NCI-H2029 (cell line): ENCODE data around the gene SLC34A3.
"Not testable (repeated sequence)": the region's sequence is repeated elsewhere in the genome, so short reads cannot be mapped to it uniquely, and the experiment has no call there.

Experiments
- DNase-seq: peaks from one replicate; lab custom pipeline; 2025; lab: John Stamatoyannopoulos, UW

SLC34A3 gene

DNA sequence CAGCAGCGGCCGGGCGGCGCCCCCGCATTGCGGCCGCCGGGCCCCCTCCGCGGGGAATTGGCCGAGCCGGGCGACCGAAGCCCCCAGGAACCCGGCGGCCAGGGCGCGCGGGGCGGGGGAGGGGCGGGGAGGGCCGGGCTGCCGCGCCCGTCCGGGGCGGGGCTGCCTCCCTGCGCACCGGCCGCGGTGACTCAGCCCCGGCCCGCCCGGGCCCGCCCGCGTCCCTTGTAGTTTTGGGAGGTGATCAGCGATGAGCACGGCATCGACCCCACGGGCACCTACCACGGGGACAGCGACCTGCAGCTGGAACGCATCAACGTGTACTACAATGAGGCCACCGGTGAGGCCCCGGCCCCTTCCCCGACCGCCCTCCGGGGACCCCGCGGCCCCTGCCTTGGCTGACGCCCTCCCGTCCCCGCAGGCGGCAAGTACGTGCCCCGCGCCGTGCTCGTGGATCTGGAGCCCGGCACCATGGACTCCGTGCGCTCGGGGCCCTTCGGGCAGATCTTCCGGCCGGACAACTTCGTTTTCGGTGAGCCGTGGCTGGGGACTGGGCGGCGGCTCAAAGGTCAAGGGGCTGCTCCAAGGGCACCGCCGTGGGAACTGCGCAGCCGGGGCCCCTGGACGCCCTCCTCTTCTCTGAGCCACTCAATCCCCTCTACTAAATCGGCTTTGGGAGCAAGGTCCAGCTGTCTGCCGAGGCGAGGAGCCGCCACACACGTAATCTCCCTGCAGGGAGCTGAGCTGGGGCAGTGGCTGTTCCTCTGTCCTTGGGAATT lies 11.0 kb downstream of the SLC34A3 start:
- DNase-seq: no peak

DNA sequence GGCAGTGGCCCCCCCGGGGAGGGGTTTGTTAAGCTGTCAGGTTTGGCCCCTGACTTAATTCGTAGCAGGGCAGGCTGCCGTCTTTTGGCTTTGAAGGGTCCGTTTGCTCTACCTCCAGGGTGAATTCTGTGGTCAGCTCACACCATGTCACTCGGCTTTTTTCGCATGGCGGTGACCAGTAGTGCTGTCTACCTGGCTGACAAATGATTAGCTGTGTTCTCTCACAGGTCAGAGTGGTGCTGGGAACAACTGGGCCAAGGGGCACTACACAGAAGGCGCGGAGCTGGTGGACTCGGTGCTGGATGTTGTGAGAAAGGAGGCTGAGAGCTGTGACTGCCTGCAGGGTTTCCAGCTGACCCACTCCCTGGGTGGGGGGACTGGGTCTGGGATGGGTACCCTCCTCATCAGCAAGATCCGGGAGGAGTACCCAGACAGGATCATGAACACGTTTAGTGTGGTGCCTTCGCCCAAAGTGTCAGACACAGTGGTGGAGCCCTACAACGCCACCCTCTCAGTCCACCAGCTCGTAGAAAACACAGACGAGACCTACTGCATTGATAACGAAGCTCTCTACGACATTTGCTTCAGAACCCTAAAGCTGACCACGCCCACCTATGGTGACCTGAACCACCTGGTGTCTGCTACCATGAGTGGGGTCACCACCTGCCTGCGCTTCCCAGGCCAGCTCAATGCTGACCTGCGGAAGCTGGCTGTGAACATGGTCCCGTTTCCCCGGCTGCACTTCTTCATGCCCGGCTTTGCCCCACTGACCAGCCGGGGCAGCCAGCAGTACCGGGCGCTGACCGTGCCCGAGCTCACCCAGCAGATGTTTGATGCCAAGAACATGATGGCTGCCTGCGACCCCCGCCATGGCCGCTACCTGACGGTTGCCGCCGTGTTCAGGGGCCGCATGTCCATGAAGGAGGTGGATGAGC lies 11.8 kb downstream of the SLC34A3 start:
- DNase-seq: no peak

DNA sequence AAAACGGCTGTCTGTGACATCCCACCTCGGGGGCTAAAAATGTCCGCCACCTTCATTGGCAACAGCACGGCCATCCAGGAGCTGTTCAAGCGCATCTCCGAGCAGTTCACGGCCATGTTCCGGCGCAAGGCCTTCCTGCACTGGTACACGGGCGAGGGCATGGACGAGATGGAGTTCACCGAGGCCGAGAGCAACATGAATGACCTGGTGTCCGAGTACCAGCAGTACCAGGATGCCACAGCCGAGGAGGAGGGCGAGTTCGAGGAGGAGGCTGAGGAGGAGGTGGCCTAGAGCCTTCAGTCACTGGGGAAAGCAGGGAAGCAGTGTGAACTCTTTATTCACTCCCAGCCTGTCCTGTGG lies 12.5 kb downstream of the SLC34A3 start:
- not testable (repeated sequence) for DNase-seq

DNA sequence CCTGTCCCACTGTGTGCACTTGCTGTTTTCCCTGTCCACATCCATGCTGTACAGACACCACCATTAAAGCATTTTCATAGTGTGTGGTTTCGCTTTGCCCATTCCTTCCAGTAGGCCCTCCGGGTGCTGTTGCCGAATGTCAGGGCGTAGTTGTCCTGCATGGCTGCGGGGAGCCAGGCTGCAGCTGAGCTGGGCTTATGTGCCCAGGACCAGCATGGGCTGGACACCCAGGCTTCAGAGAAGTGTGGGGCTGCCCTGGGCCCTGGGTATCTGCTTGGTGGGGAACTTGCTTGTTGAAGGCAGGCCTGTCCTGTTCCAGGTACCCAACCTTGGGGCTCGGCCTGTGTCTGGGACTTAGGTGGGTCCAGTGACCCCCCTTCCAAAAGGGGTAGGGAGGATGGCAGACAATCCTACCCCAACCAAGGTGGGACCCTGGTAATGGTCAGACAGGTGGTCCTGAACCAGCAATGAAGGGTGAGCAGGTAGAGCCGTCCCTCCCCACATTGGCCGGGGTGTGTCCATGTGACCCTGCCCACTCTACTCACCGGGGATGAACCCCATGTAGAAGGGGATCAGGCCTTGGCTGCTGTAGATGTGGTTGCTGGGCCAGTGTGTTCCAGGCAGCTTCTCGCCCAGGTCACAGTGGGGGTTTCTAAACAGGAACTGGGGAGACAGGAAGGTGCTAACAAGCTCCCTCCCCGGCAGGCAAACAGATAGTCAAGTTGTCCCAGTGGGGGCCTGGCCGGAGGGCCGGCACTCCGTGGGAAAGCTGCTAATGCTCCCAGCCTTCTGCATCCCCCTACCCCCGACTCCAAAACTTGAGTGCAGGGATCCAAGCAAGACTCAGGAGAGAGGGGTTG lies 13.2 kb downstream of the SLC34A3 start:
- no peak for DNase-seq

DNA sequence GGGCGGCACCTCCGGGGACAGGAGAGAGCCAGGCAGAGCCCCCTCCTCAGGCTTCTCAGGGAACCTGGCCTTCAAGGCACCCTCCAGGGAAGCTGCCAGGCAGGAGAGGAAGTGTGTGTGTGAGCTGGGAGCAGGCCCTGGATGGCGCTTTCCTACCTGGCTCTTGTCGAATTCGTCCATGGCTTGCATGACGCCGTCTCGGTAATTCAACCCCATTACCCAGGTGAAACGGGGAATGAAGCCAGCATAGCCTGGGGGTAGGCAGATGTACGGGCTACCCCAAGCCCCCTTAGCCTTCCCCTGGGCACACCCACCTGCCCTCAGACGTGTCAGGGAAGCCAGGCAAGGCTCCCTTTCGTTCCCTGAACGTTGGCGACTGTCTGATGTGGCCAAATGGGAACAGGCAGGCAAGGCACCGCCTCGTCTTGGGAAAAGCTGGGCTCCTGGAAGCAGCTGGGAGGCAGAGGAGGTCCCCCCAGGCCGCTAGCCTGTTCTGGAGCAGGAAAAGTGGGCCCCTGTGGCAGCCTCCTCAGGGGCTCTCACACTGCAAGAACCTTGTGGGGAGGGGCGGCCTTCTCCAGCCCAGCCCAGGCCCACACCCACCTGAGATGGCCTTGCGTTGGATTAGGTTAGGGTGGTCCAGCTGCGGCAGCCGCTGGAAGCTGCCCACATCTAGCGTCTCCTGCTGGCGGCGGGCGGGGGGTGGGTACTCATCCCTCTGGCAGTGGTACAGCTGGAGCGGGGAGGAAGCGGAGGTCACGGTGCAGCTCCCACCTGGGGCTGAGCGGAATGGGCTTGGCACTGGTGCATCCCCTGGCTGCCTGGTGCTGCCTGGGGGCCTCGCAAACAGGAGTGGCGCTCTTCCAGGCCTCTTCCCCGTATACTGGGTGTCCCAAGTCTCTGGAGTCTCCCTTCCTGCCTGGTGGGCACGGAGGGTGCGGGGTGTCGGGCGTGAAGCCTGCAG lies 14.1 kb downstream of the SLC34A3 start:
- no peak for DNase-seq

DNA sequence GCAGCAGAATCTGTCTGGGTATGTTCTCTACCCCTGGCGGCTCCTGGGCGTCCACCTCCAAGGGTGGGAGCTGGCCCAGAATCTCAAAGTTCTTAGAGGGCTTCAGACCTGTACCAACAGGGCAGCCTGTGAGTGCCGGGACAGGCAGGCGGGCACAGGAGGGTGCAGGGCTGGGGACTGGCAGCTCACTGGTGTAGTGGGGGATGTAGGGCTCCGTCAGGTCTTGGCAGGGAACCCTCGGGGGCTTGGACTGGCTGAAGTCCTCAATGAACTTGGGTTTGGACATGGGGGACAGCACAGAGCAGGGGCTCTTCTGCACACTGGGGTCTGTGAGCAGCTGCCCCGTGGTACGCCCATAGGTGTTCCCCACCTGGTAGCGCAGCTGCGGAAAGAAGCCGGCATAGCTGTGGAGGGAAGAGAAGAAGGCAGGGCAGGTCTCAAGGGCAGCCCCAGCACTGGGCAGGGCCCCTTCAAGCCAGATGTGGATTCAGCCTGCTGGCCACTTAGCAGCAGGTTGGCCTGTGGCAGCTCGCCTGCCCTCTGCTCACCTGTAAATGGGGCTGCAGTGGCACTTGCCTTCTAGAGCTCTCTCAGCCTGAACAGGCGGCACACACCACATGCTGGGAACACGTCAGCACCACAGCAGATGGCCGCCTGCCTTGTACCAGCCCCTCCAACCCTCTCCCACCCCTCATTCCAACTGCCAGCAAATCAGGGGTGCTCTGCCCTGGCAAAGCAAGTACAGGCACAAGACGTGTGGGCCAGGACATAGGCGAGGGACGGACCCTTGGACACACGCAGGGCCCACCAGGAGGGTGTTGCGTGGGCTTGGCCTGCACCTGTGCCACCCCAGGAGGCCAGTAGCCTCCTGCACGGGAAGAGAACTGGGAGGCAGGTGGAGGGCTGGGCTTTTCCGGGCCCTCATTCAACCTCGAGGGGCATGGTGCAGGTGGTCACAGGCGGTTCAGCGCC lies 15.0 kb downstream of the SLC34A3 start:
- DNase-seq: no peak

DNA sequence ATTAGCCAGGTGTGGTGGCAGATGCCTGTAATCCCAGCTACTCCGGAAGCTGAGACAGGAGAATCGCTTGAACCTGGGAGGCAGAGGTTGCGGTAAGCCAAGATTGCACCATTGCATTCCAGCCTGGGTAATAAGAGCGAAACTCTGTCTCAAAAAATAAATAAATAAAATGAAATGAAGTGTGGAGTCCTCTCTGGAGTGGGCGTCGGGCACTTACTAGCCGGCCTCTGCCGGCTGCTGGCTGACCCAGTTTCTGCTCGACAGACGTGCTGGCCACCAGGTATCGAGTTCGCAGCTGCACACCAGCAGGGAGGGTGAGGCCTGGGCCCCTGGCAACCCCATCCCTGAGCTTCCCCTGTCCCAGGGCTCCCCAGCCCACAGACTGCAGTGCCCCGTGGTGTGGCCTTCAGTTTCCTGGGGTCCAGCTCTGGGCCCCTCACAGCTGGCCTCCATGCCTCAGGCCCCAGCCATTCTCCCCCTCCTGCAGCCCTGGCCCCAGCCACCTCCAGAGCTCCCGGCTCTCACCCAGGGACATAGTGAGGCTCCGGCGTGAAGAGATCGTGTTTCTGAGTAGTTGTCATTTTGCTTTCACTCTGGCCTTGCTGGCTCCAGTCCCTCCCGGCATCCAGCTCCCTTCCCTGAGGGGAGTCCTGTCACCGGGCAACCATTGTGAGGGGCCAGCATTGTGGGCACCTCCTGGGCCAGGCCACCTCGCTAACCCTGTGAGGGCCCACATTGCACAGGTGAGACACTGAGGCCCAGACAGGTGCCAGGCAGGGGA lies 16.6 kb downstream of the SLC34A3 start:
- DNase-seq: no peak

DNA sequence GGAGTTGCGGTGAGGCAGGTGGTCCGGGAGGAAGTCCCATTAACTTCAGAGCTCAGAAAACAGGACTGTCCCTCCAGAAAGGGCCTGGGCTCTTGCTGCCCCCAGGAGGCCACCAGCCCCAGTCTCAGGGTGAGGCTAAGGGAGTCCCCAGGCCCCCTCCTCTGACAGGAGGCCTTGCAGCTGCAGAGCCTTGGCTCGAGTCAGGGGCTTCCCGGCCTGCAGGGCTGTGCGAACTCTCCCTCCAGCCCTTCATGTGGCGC lies 17.1 kb downstream of the SLC34A3 start:
- DNase-seq: no peak

DNA sequence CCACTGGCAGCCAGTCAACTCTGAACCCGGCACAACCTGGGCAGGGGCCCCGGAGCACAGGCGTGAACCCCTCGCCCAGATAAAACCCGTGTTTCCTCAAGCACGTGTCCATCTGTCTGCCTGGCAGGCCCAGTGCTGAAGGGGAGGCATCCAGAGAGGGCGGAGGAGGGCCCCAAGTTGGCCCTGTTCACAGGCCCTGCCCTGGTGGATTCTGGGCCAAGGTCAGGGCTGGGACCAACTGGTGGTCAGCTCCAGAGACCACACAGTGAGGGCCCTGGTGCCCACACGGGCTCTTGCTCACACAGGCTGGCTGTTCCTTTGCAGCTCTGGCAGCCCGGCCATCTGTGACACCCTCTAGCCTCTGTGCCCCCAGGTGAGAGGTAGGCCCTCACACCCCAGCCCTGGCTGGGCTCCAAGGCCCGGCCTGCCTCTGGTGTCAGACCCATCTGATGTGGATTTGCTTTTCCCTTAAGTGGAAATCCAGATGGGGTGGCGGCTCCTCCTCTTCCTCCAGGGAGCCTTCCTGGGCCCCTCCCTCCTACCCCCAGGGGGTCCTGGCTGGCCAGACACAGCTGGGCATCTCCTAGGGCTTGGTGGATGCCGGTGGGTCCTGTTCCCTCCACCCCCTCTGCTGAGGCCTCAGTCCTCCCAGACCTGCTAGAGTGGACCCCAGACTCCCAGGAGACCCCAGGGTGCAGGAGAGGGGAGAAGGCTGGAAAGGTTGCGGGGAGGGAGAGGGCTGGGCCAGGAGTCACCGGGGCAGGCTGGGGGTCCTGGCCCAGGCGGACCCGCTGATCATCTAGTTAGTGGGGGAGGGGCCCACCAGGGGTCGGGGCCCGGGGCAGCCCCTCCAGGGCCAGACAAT lies 19.9 kb downstream of the SLC34A3 start:
- DNase-seq: no peak

DNA sequence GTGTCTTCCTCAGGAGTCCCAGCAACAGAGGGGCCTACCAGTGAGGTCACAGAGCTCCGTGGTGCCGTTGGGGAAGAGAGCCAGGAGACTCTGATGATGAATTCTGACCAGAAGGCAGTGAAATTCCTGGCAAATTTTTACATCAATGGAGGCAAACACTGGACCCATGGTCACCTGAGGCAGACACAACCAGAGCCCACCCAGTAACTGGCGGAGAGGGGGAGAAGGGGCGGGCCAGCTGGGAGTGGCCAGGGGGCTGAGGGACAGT lies 20.4 kb downstream of the SLC34A3 start, which contains the start of gene STPG3:
STPG3 (plus strand) TSS at position 93 of the 268 bp plus-strand sequence; CDS start at position 94, 1 bp downstream.
- DNase-seq: no peak

DNA sequence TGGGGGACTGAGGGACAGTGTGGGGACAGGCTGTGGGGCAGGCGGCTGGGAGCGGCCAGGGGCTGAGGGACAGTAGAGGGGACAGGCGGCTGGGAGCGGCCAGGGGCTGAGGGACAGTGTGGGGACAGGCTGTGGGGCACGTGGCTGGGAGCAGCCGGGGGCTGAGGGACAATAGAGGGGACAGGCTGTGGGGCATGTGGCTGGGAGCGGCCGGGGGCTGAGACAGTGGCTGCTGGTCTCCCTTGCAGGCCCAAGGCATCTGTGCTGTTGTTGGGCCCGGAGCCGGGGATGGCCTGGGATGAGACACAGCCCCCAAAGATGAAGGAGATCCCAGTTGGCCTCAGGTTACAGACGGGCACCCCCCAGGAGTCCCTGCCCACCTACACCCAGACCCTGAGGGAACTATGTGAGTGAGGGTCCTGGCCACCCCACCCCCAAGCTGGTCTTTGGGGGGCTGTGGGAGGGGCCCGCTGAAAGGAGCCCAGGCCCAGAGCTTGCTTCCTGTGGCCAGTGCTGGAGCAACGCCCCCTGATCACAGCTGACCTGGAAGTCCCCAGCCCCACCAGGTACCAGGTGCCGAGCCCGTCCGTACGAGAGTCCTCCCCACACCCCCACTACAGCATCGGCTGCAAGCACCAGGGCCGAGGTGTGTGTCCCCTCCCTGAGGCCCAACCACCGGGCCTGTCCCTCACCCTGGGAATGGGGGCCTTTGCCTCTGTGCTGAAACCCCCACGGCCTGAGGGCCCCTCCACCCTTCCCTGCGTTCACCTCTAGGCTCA lies 21.0 kb downstream of the SLC34A3 start:
- no peak for DNase-seq

DNA sequence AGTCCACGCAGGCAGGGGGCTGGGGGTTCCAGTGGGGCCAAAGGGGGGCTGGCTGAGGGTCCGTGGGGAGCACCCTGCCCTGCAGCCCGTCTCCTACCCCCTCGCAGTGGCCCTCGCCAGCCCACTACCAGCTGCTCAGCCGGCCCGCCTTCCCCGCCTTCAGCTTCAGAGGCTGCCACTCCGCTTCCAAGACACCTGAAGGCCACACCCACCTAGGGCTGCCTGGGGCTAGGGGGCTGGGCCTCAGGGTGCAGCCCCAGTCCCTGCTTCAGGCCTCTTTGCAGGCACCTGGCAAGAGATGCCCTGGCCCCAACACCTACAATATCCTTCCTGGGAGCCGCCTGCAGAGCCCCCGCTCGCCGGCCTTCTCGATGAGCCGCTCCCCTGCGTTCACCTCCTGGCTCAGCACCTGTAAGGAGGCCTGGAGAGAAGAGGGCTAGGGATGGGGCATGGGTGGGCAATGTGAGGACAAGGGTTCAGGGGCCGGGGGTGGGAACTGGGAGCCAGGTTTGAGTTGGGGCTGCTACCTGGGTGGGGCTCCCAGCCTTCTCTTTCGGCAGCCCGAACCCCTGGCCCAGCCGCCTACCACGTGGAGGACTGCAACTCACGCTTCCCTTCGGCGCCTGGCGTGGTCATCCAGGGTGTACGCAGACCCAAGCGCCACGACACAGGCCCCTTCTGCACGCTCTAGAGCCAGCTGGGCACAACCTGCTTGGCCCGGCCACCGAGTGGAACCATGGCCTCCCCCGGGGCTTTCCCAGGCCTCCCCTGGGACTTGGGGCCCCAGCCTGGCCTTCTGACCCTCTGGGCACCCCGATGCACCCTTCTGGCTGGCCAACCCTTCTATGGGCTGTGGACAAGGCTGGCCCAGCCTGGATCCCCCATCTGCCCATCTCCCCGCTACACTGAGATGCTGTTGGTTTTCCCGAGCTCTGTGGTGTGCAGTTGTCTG lies 22.1 kb downstream of the SLC34A3 start:
- DNase-seq: no peak

DNA sequence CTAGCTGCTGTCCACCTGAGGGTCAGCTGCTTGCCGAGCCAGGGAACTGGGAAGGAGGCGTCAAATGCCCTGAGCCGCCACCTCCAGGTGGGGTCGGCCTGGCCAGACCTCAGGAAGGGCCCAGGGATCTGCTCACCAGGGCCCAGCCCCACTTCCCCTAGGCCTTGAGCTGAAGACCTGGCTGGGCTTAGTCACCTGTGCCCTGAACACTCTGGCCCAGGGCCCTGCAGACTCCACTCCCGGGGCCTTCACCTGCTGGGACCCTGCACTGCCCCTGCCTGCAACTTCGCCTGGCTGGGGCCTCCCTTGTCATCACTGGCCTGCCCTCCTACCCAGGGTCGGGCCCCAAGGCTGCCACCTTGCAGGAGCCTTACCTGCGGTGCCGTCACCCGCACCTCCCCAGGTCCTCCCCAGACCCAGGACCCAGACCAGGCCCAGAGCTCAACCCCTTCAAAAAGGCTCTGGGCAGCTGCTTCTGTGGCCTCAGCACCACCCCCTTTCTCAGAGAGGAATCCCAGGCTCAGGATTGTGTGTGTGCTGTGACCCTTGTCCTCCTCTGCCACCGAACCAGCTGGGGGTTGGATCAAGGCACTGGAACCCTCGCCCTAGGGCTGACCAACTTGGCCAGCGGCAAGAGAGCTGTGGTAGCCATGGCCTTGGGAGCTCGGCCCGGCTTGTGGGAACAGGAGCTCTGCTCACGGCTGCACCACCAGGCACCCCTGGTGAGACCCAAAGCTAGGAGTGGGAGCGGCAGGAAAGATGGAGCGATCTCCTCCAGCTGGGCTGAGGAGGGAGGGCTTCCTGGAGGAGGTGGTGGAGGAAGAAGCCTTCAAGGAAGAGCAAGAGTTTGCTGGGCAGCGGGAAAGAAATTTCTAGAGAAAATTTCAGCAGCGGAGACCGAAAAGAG lies 23.3 kb downstream of the SLC34A3 start:
- DNase-seq: no peak

DNA sequence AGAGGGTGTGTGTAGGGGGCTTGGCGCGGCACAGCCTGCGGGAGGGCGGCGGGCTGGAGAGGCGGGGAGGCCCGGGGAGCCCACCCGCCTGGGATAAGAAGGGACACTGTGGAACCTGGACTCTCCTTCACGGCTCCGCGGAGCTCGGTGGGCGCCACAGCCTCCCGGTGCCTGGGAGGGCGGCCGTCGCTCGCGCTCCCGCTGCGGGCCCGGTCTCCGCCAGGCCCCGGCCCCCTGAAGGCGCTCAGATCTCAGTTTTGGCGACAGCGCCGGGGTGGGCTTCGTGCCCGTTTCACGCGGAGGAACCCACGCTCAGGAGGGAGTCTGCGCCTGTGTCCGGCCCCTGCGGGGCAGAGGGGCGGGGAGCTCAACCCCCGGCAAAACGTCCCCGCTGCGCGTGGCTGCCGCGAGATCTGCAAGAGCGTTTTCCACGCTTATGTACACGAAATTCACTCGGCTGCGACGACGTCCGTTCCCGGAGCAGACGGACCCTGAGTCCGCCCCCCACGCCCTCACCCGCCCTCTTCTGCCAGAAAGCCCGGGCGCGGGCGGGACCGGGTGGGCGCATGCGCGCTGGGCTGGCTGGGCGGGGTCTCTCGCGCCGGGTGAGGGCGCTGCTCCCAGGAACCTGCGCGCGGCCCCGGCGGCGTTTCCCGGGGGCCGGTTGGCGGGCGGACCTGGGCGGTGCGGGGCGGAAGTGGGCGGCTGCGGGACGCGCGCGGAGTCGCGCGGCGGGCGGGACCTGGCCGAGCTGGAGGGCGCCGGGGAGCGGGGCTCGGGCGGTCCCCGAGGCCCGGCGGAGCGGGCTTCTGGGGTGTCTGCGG lies 24.1 kb downstream of the SLC34A3 start, which contains the start of gene NELFB:
NELFB (plus strand) TSS at position 704 of the 824 bp plus-strand sequence.
- DNase-seq: peak; percentile 76
